ENCODE measurements around the gene SLC25A39. TPM values are rescaled to one million over a fixed set of nuclear protein-coding genes. Genes with fewer than 3 reads are reported as not detected.

Gene SLC25A39
- polyA plus RNA-seq, 5 donors, result 53.0 to 104 (median 78.8) TPM

DNA sequence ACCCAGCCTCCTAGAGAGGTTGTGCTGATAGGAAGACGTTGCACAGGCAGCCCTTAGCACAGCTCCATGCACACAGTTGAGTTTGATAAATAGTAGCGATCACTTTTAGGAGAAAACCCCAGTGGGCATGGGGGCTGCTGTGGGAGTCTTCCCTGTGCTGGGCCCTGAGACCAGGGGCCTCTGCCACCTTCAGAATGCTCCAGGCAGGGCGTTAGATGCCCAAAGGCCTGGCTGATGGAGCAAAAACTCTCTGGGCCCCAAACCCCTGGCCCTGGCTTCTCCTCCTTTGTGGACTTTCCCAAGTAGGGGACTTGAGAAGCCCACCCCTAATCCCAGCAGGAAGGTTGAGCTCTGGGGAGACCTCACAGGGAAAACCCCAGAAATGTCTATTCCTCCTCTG lies 42.4 kb downstream of the SLC25A39 start:
- DNase-seq, result no peak

DNA sequence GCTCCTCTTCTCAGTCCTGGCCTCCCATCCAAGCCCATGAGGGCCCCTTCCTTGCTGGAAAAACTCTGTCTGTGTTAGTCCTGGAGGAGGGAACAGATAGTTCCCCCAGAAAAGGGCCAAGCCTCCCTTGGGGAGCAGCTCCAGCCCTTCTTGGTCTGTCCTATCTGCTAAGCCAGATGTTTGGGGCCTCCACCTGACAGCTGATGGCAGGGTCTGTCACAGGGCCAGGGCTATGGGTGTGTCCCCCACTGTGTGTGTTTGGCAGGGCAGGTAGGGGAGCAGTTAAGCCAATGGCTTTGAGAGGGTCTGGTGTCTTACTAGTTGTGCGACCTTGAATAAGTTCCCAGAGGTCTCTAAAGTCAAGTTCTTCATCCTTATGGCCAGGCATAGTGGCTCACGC lies 43.1 kb downstream of the SLC25A39 start:
- DNase-seq, result no peak

DNA sequence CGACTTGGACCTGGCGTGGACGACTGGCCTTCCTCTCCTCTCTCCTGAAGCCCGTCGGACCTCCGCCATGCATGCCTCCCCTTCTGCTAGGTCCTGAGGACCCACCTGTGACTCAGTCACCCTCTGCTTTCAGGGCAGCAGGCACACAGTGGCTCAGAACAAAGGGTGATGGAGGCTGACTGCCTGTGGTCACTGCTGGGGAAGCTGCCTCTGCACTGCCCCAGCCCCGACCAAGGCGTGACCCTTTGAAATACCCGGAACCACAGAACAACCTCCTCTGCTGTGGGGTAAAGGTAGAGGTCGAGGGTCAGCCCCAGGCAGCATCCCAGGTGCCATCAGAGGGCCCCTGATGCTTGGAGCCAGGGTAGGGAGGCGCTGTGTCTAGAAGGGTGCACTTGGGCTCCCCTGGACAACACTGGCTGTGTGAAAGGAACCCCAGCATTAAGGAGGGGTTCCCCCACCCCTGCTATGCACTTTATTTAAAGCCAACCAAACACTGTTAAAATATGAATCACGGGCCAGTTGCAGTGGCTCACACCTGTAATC lies 44.2 kb downstream of the SLC25A39 start:
- no peak for DNase-seq

DNA sequence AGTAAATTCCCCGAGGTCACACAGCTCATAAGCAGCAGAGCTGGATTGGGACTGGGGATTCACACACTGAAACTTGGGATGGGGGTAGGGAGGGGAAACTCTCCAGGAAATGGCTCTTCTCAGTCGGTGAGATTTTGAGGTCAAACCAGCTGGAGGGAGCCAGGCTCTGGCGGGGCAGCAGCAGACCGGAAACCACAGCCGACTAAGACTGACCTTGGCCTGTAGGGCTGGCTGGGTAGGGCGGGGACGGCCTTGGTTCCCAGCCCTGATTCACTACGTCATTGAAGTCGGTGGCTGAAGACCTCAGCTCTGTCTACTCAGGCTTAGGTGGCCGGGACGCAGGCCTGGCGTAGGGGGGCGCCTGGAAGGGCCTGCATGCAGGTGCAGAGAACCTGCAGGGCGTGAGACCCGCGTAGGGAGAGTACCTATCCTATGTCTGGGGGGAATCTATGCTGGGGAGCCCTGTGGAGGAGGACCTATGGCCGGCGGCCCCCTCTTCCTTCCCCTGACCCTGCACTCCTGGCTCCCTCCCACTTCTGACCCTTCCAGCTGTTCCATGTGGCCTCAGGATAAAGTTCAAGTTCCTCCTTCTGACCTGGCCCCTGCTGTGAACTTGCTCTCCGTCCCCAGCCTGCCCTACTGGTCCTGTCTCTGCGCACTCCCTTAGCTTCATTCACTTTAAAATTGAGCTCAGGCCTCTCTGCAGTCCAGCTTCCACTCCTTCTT lies 44.8 kb downstream of the SLC25A39 start:
- DNase-seq, result peak; percentile 33 to 39

DNA sequence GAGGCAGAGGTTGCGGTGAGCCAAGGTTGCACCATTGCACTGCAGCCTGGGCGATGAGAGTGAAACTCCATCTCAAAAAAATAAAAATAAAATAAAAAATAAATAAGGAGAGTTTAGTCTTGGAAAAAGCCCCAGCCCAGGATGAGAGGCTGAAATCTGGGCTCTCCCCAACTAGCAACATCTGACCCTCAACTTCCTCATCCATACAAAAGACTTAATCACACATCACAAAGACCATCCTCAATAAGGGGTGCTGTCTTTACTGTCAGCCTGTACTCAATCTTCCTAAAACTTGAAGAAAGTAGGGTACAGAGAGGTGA lies 45.3 kb downstream of the SLC25A39 start:
- no peak for DNase-seq

DNA sequence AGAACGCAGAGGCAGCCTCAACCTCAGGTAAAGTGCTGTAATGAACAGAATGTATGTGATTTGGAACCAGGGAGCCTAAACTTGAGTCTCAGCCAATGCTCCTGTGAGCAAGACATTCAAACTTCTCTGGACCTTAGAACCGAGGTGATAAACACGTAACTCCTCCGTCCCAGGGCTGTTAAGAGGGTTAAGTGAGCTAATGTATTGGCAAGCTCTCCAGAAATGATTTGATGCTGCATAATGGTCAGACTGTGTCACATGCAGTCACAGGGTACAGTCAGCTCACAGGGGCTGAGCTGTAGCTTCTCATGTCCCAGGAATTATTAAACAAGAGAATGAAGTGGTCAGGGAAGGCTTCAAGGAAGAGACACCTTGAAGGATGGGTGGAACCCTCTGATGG lies 46.6 kb downstream of the SLC25A39 start:
- DNase-seq, result no peak

DNA sequence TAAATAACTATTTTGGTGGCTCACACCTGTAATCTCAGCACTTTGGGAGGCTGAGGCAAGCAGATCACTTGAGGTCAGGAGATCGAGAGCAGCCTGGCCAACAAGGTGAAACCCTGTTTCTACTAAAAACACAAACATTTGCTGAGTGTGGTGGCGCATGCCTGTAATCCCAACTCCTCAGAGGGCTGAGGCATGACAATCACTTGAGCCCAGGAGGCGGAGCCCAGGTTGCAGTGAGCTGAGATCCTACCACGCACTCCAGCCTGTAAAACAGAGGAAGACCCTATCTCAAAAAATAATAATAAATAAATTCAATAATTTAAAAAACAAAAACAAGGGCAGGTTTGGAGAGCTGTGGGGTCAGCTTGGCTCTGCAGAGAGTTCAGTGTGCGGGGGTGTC lies 51.0 kb downstream of the SLC25A39 start:
- DNase-seq, result no peak

DNA sequence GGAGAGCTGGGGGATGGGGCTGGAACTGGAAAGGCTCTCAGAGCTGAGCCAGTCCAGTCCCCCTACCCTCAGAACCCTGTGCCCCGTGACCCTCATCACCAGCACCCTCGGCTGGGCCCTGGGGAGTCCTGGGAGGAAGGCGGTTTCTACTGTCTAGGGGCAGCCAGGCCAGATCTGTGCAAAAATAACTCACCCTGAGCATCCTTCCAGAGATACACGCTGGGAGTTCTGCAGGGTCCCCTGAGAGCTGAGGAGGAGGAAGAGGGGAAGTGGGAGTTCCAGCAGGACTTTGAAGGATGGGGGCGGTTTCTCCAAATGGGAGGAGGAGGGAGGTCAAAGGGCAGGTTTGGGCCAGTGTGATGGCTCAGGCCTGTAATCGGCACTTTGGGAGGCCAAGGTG lies 51.7 kb downstream of the SLC25A39 start:
- no peak for DNase-seq

DNA sequence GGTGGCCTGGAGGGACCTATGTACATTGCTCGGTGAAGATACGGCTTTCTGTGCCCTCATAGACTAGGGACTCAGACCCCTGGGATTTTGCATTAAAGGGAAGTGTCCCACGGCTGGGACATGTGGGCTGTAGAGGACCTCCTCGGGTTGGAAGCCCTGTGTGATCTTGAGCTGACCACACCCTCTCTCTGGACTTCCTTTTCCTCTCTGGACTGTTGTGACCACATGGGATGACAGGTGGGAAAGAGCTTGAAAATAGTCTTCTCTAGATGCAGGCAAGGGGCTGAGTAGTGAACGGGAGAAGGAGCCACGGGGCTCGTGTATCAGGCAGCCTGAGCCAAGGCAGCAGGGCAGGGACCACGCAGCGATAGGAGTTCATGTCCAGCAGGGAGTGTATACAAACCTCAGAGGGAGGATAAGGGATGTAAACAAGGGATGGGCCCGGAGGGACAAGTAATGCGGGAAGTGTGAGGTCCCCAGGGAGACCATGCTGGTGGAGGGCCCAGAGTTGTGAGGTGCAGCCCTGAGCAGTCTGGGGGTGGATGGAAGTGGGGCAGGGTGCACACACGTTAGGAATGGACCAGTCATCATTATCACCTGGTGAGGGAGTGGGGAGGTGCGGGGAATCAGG lies 52.2 kb downstream of the SLC25A39 start:
- no peak for DNase-seq

Other genes starting within 250 kb of the SLC25A39 start
- gene HDAC5, start 201.2 kb downstream of the SLC25A39 start, polyA plus RNA-seq (ENCODE audit: insufficient read depth in 1 of 5, insufficient read length in 5 of 5, low replicate concordance in 1 of 5), result 10 to 100 TPM; 43.3 to 60.6 (median 57.4) TPM
- gene HROB, start 182.9 kb downstream of the SLC25A39 start, polyA plus RNA-seq (ENCODE audit: insufficient read depth in 1 of 5, insufficient read length in 5 of 5, low replicate concordance in 1 of 5), result 1 to 10 TPM; 4.4 to 6.8 (median 5.5) TPM
- gene ASB16, start 154.1 kb downstream of the SLC25A39 start, polyA plus RNA-seq (ENCODE audit: insufficient read depth in 1 of 5, insufficient read length in 5 of 5, low replicate concordance in 1 of 5), result 1 to 10 TPM; 2.7 to 3.6 (median 2.7) TPM
- 10 to 100 TPM; 45.6 to 55.7 (median 53.3) TPM for gene TMUB2, start 137.9 kb downstream of the SLC25A39 start, polyA plus RNA-seq (ENCODE audit: insufficient read depth in 1 of 5, insufficient read length in 5 of 5, low replicate concordance in 1 of 5)
- 10 to 100 TPM; 50.4 to 72.3 (median 58.5) TPM for gene ATXN7L3, start 124.9 kb downstream of the SLC25A39 start, polyA plus RNA-seq (ENCODE audit: insufficient read depth in 1 of 5, insufficient read length in 5 of 5, low replicate concordance in 1 of 5)
- gene UBTF, start 105.1 kb downstream of the SLC25A39 start, polyA plus RNA-seq (ENCODE audit: insufficient read depth in 1 of 5, insufficient read length in 5 of 5, low replicate concordance in 1 of 5), result 100 to 1,000 TPM in 4 of 5 donors, 10 to 100 TPM in 1; 99.8 to 129 (median 106) TPM
- 10 to 100 TPM in 3 of 5 donors, 1 to 10 TPM in 2; 7.5 to 32.1 (median 12.0) TPM for gene SLC4A1, start 56.7 kb downstream of the SLC25A39 start, polyA plus RNA-seq (ENCODE audit: insufficient read depth in 1 of 5, insufficient read length in 5 of 5, low replicate concordance in 1 of 5)
- gene RUNDC3A, start 16.2 kb downstream of the SLC25A39 start, polyA plus RNA-seq (ENCODE audit: insufficient read depth in 1 of 5, insufficient read length in 5 of 5, low replicate concordance in 1 of 5), result 1 to 10 TPM; 1.6 to 4.3 (median 3.4) TPM
- 100 to 1,000 TPM; 177 to 276 (median 210) TPM for gene GRN, start 20.5 kb upstream of the SLC25A39 start, polyA plus RNA-seq (ENCODE audit: insufficient read depth in 1 of 5, insufficient read length in 5 of 5, low replicate concordance in 1 of 5)
- 10 to 100 TPM; 20.9 to 43.1 (median 29.5) TPM for gene FAM171A2, start 39.0 kb upstream of the SLC25A39 start, polyA plus RNA-seq (ENCODE audit: insufficient read depth in 1 of 5, insufficient read length in 5 of 5, low replicate concordance in 1 of 5)
- gene ITGA2B, start 64.8 kb upstream of the SLC25A39 start, polyA plus RNA-seq (ENCODE audit: insufficient read depth in 1 of 5, insufficient read length in 5 of 5, low replicate concordance in 1 of 5), result 1 to 10 TPM; 6.4 to 8.2 (median 6.7) TPM
- gene GPATCH8, start 178.6 kb upstream of the SLC25A39 start, polyA plus RNA-seq (ENCODE audit: insufficient read depth in 1 of 5, insufficient read length in 5 of 5, low replicate concordance in 1 of 5), result 10 to 100 TPM; 38.5 to 54.9 (median 50.4) TPM
- gene FZD2, start 232.7 kb upstream of the SLC25A39 start, polyA plus RNA-seq (ENCODE audit: insufficient read depth in 1 of 5, insufficient read length in 5 of 5, low replicate concordance in 1 of 5), result 10 to 100 TPM; 21.6 to 34.5 (median 28.7) TPM